OCI-LY7 (cell line): ENCODE data around the gene AOX1. TPM values are rescaled to one million over a fixed set of nuclear protein-coding genes. Genes with fewer than 3 reads are reported as not detected.
"Not testable (repeated sequence)": the region's sequence is repeated elsewhere in the genome, so short reads cannot be mapped to it uniquely, and the experiment has no call there.

Experiments
- BruUV-seq: library from RNA; stranded (reverse); fragments of 400-500 nt; replicated peaks from 2 replicates; lab custom pipeline; 2021; lab: Mats Ljungman, UMichigan
- CTCF ChIA-PET: fragments of 300-600 bp; sonication (Branson Sonifier 250); formaldehyde crosslinking; loops from one replicate; lab custom pipeline; 2022; ENCODE audit warnings: antibody characterized with exemption; ENCODE audit not compliant: unreplicated experiment; lab: Charles Lee
- POLR2A ChIA-PET: fragments of 300-600 bp; sonication (Branson Sonifier 250); formaldehyde crosslinking; loops from one replicate; lab custom pipeline; 2022; ENCODE audit warnings: antibody characterized with exemption; lab: Charles Lee
- DNase-seq: peaks from one replicate; pipeline ENCODE4 v3.0.0-alpha.2; 2015; ENCODE audit warnings: low spot score
- H2AFZ ChIP-seq: fragments of 200-600 bp; sonication (generic), shearing (Covaris generic); 2 replicates; pipeline ENCODE4 v1.6.1; 2014; ENCODE audit warnings: mild to moderate bottlenecking, antibody characterized with exemption, low read length, moderate library complexity
- H3K27ac ChIP-seq: fragments of 200-600 bp; sonication (generic); 2 replicates; pipeline ENCODE4 v1.5.1; 2014; ENCODE audit warnings: mixed run types, low read depth, mild to moderate bottlenecking, moderate library complexity, low read length, inconsistent platforms; ENCODE audit not compliant: poor library complexity, severe bottlenecking
- H3K36me3 ChIP-seq: fragments of 200-600 bp; sonication (generic); 2 replicates; pipeline ENCODE4 v1.6.1; 2014; ENCODE audit warnings: mild to moderate bottlenecking, antibody characterized with exemption, low read length, moderate library complexity, mixed read lengths; ENCODE audit not compliant: insufficient read depth
- H3K4me1 ChIP-seq: fragments of 200-600 bp; sonication (generic); 2 replicates; pipeline ENCODE4 v1.5.1; 2014; ENCODE audit warnings: mild to moderate bottlenecking, low read length; ENCODE audit not compliant: insufficient read depth, poor library complexity, severe bottlenecking
- H3K4me2 ChIP-seq: fragments of 200-600 bp; sonication (generic); 2 replicates; pipeline ENCODE4 v1.6.1; 2014; ENCODE audit warnings: mild to moderate bottlenecking, low read length
- H3K4me3 ChIP-seq: fragments of 200-600 bp; sonication (generic); 2 replicates; pipeline ENCODE4 v1.5.1; 2014; ENCODE audit warnings: mild to moderate bottlenecking, low read depth, low read length; ENCODE audit not compliant: poor library complexity, severe bottlenecking
- H3K79me2 ChIP-seq: fragments of 200-600 bp; sonication (generic); 2 replicates; pipeline ENCODE4 v1.6.1; 2016; ENCODE audit warnings: low read depth, mild to moderate bottlenecking, low read length, moderate library complexity, mixed read lengths; ENCODE audit not compliant: insufficient read depth
- H3K9me2 ChIP-seq: fragments of 200-600 bp; sonication (generic); 2 replicates; pipeline ENCODE4 v1.6.1; 2016; ENCODE audit warnings: mild to moderate bottlenecking, low read length, mixed read lengths; ENCODE audit not compliant: insufficient read depth
- H3K9me3 ChIP-seq: fragments of 200-600 bp; sonication (generic); 2 replicates; pipeline ENCODE4 v1.6.1; 2014; ENCODE audit warnings: mild to moderate bottlenecking, mixed run types, low read length, mixed read lengths
- H4K20me1 ChIP-seq: fragments of 200-600 bp; sonication (generic); 2 replicates; pipeline ENCODE4 v1.6.1; 2014; ENCODE audit warnings: mild to moderate bottlenecking, antibody characterized with exemption, low read length, moderate library complexity, mixed read lengths; ENCODE audit not compliant: insufficient read depth
- EZH2phosphoT487 ChIP-seq: fragments of 200-600 bp; sonication (generic); IDR thresholded peaks from 2 replicates; pipeline ENCODE4 v1.6.1; 2018; ENCODE audit warnings: low read depth, borderline replicate concordance, mild to moderate bottlenecking, mixed run types, antibody characterized with exemption, low read length, moderate library complexity, mixed read lengths
- intact Hi-C: fragments of 100-400 bp; cut with micrococcal nuclease; formaldehyde crosslinking; loops from one replicate; pipeline ENCODE4 v1.10.0; 2022; ENCODE audit not compliant: unreplicated experiment
- total RNA-seq, 2 experiments: library from RNA; depleted of rRNA in 1 of 2; stranded (reverse); fragments of >200 nt in 1 of 2; shearing (Covaris generic) in 1 of 2; gene quantifications; 2 replicates each; pipeline ENCODE4 v1.2.3, GENCODE V29; 2014 to 2022
- TF ChIP-seq, protein P1 (sequence below): fragments of 200-600 bp; sonication (generic); conservative IDR thresholded peaks from 2 replicates; pipeline ENCODE4 v1.5.1; 2014; ENCODE audit warnings: mild to moderate bottlenecking, antibody characterized with exemption, low read length, moderate library complexity, mixed read lengths

AOX1 gene
- total RNA-seq, 2 experiments from 2014 or later, result 0.06 TPM; not detected in 1

DNA sequence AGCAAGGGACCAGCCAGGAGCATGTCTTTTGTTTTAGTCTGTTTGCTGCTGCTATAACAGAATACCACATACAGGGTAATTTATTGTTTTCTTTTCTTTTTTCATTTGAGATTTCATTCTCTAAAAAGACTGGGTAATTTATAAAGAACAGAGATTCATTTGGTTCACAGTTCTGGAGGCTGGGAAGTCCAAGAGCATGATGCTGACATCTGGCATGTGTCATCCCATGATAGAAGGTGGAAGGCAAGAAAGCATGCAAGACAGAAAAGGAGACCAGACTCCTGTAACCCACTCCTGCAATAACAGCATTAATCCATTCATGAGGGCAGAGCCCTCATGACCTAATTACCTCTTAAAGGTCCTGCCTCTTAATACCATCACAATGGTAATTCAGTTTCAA is 45.0 kb upstream of the AOX1 start:
- Histone ChIP-seq H3K79me2 (no peaks in the 10 kb centered on the region), H3K9me2 (no peaks in the 10 kb centered on the region), H3K27ac (no peak overlapping the region), H3K4me1 (no peaks in the 10 kb centered on the region), H2AFZ (no peak overlapping the region), H4K20me1 (no peaks in the 10 kb centered on the region), H3K4me2 (no peak overlapping the region), H3K4me3 (no peak overlapping the region), H3K9me3 (peaks cover 15% of the 10 kb centered on the region), H3K36me3 (peaks cover 99% of the 10 kb centered on the region)
- ChIA-PET CTCF (no interaction called here), POLR2A (no interaction called here)
- intact Hi-C loops, result no loop called here
- BruUV-seq, result no TSS peak
- TF ChIP-seq EZH2phosphoT487, result no peak
- TF ChIP-seq, protein P1, sequence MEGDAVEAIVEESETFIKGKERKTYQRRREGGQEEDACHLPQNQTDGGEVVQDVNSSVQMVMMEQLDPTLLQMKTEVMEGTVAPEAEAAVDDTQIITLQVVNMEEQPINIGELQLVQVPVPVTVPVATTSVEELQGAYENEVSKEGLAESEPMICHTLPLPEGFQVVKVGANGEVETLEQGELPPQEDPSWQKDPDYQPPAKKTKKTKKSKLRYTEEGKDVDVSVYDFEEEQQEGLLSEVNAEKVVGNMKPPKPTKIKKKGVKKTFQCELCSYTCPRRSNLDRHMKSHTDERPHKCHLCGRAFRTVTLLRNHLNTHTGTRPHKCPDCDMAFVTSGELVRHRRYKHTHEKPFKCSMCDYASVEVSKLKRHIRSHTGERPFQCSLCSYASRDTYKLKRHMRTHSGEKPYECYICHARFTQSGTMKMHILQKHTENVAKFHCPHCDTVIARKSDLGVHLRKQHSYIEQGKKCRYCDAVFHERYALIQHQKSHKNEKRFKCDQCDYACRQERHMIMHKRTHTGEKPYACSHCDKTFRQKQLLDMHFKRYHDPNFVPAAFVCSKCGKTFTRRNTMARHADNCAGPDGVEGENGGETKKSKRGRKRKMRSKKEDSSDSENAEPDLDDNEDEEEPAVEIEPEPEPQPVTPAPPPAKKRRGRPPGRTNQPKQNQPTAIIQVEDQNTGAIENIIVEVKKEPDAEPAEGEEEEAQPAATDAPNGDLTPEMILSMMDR, result no peak
- DNase-seq, result no peak

DNA sequence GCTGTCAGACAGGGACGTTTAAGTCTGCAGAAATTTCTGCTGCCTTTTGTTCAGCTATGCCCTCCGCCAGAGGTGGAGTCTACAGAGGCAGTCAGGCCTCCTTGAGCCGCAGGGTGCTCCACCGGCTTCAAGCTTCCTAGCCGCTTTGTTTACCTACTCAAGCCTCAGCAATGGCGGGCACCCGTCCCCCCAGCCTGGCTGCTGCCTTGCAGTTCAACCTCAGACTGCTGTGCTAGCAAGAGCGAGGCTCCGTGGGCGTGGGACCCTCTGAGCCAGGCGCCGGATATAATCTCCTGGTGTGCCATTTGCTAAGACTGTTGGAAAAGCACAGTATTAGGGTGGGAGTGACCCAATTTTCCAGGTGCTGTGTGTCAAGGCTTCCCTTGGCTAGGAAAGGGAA is 19.2 kb upstream of the AOX1 start:
- CTCF ChIA-PET, H3K79me2 ChIP-seq, H4K20me1 ChIP-seq, H3K4me1 ChIP-seq, H3K4me3 ChIP-seq, BruUV-seq, H3K27ac ChIP-seq, intact Hi-C loops, H3K9me3 ChIP-seq, DNase-seq, H2AFZ ChIP-seq, H3K9me2 ChIP-seq, POLR2A ChIA-PET, H3K4me2 ChIP-seq: not testable (repeated sequence)
- peaks cover 48% of the 10 kb centered on the region for H3K36me3 ChIP-seq

DNA sequence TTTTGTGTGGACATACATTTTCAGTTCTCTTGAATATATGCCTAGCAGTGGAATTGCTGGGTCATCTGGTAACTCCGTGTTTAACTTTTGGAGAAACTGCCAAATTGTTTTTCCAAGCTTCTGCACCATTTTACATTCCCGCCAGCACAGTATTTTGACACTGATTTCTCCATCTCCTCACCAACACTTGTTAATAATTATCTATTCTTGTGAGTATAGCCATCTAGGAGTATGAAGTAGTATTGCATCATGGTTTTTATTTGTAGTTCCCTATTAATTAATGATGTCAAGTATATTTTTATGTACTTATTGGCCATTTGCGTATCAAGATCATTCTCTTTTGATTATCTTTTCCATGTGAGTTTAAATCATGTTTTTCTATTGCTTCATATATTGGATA is 17.9 kb upstream of the AOX1 start:
- intact Hi-C loops, result no loop called here
- H2AFZ ChIP-seq, result no peak overlapping the region
- CTCF ChIA-PET, result interaction anchor here (1.0 kb wide), 1 partner anchor 139 kb away, joined by 3 read pairs; no protein-coding TSS in a partner anchor

More for the DNA sequence above, 17.9 kb upstream of the AOX1 start:
- no peaks in the 10 kb centered on the region for H3K9me2 ChIP-seq
- TF ChIP-seq, protein P1, result no peak
- no peak for TF ChIP-seq EZH2phosphoT487
- DNase-seq, result no peak
- H3K4me3 ChIP-seq, result no peak overlapping the region
- peaks cover 61% of the 10 kb centered on the region for H3K36me3 ChIP-seq
- no peaks in the 10 kb centered on the region for H3K9me3 ChIP-seq
- POLR2A ChIA-PET, result no interaction called here
- BruUV-seq, result no TSS peak
- no peak overlapping the region for H3K27ac ChIP-seq
- no peak overlapping the region for H3K4me2 ChIP-seq
- H4K20me1 ChIP-seq, result no peaks in the 10 kb centered on the region
- H3K4me1 ChIP-seq, result no peaks in the 10 kb centered on the region
- 0 out of 2 replicates have a peak, but pooled peaks cover 5% of the 10 kb centered on the region for H3K79me2 ChIP-seq
